ENCODE measurements around the gene SPOCK2. TPM values are rescaled to one million over a fixed set of nuclear protein-coding genes. Genes with fewer than 3 reads are reported as not detected.

SPOCK2 gene
- total and polyA plus RNA-seq, 2 of the 13 experiments (the other 11 are each of a cell fraction or from before 2014, with no cell fraction given) = 8.6 to 30.6 TPM

- TF ChIP-seq ZNF280D (CRISPR knock-in tag; IDR thresholded peaks at IDR 0.05) (0 out of 2 replicates have a peak, but pooled peaks have one; percentile 67), ZNF225 (CRISPR knock-in tag; IDR thresholded peaks at IDR 0.05) (no peak), ZBTB44 (CRISPR knock-in tag; IDR thresholded peaks at IDR 0.05) (no peak), ZNF30 (CRISPR knock-in tag; IDR thresholded peaks at IDR 0.05) (no peak), ARID2 (CRISPR knock-in tag; IDR thresholded peaks at IDR 0.05; ENCODE audit: borderline replicate concordance) (peak; percentile 53; the same call in 1 of the 2 replicates), SCMH1 (CRISPR knock-in tag; IDR thresholded peaks at IDR 0.05; ENCODE audit: borderline replicate concordance) (no peak), ZNF784 (CRISPR knock-in tag; IDR thresholded peaks at IDR 0.05; ENCODE audit: borderline replicate concordance) (no peak), SNAPC2 (CRISPR knock-in tag; IDR thresholded peaks at IDR 0.05) (0 out of 2 replicates have a peak, but pooled peaks have one; percentile 42), THAP7 (CRISPR knock-in tag; IDR thresholded peaks at IDR 0.05) (no peak), MTA3 (CRISPR knock-in tag; IDR thresholded peaks at IDR 0.05) (no peak), MEIS2 (CRISPR knock-in tag; IDR thresholded peaks at IDR 0.05) (no peak), KDM5A (IDR thresholded peaks at IDR 0.05; ENCODE audit: borderline replicate concordance, low read length) (no peak), RBM22 (optimal IDR thresholded peaks at IDR 0.05; ENCODE audit: low read length) (no peak), BCL3 (CRISPR knock-in tag; IDR thresholded peaks at IDR 0.05) (no peak), USF2 (IDR thresholded peaks at IDR 0.05; ENCODE audit: low read depth, low read length) (no peak), USF2 (CRISPR knock-in tag; IDR thresholded peaks at IDR 0.05; ENCODE audit: borderline replicate concordance) (no peak), ZNF251 (CRISPR knock-in tag; IDR thresholded peaks at IDR 0.05) (no peak), CENPT (CRISPR knock-in tag; IDR thresholded peaks at IDR 0.05; ENCODE audit: low read depth) (no peak)
Measured at GRCh38 chr10:72038458-72039001, 49.8 kb downstream of the SPOCK2 start (continued).

Data from HepG2 (cell line).